PC-3 (cell line): ENCODE data around the gene ATP1A4.

Source experiments
- CTCF ChIP-seq: fragments of 300-600 bp; sonication (generic); conservative IDR thresholded peaks from 2 replicates; pipeline ENCODE4 v1.5.1; 2017; ENCODE audit warnings: antibody characterized with exemption, low read depth, mild to moderate bottlenecking, low read length
- EZH2 ChIP-seq: fragments of 300-600 bp; sonication (generic); IDR thresholded peaks from one replicate; pipeline ENCODE4 v1.6.1; 2017; ENCODE audit warnings: antibody characterized with exemption, mild to moderate bottlenecking, low read length; ENCODE audit not compliant: unreplicated experiment

- TF ChIP-seq CTCF, result no peak
- TF ChIP-seq EZH2, result no peak
Measured at GRCh38 chr1:160171354-160171753, 20.0 kb downstream of the ATP1A4 start.
